CD14-positive monocyte (primary cell): ENCODE measurements around the gene CDC73. TPM values are rescaled to one million over a fixed set of nuclear protein-coding genes. Genes with fewer than 3 reads are reported as not detected.

Experiments
- DNase-seq, 3 donors: peaks; one replicate each; pipeline ENCODE4 v3.0.0-alpha.2; 2011 to 2022
- H2AFZ ChIP-seq: 2 replicates; pipeline ENCODE4 v1.6.0; 2012; ENCODE audit warnings: mild to moderate bottlenecking, low read depth, low read length, inconsistent platforms; ENCODE audit not compliant: insufficient read depth, poor library complexity, severe bottlenecking
- H3K27ac ChIP-seq, 2 donors: 1 replicate in 1 of 2; 2 replicates in 1 of 2; pipeline ENCODE4 v1.5.1; 2012 to 2013; ENCODE audit warnings: low read length in 2 of 2, control low read depth in 1 of 2, inconsistent platforms in 1 of 2, low read depth in 1 of 2, mild to moderate bottlenecking in 1 of 2
- H3K27me3 ChIP-seq, 2 donors: one replicate each; pipeline versions ENCODE4 v1.6.0 to v1.6.1; 2011 to 2013; ENCODE audit warnings: low read length in 2 of 2; ENCODE audit not compliant: control insufficient read depth in 2 of 2, insufficient read depth in 2 of 2
- H3K36me3 ChIP-seq, 2 donors: replicated peaks in 1 of 2; 1 replicate in 1 of 2; 2 replicates in 1 of 2; pipeline versions ENCODE4 v1.5.1 to v1.6.1; 2012 to 2013; ENCODE audit warnings: low read length in 2 of 2, control low read depth in 1 of 2, inconsistent platforms in 1 of 2, mild to moderate bottlenecking in 1 of 2; ENCODE audit not compliant: insufficient read depth in 2 of 2, control insufficient read depth in 1 of 2
- H3K4me1 ChIP-seq, 2 donors: 1 replicate in 1 of 2; 2 replicates in 1 of 2; pipeline versions ENCODE4 v1.5.1 to v1.6.1; 2012 to 2013; ENCODE audit warnings: low read length in 2 of 2, control low read depth in 1 of 2, inconsistent platforms in 1 of 2, mild to moderate bottlenecking in 1 of 2, moderate library complexity in 1 of 2; ENCODE audit not compliant: insufficient read depth in 2 of 2, control insufficient read depth in 1 of 2
- H3K4me2 ChIP-seq: replicated peaks from 2 replicates; pipeline ENCODE3; 2012; ENCODE audit warnings: low read length, moderate library complexity, mild to moderate bottlenecking; ENCODE audit not compliant: poor library complexity, severe bottlenecking; ENCODE audit errors: extremely low read depth
- H3K4me3 ChIP-seq, 3 experiments: fragments of 200-600 bp in 1 of 3; sonication (generic) in 1 of 3; replicated peaks in 1 of 3; 1 replicate in 2 of 3; 2 replicates in 1 of 3; pipeline ENCODE4 v1.5.1; 2011 to 2013; ENCODE audit warnings: low read length in 3 of 3, mild to moderate bottlenecking in 3 of 3, control low read depth in 2 of 3, low read depth in 2 of 3, inconsistent platforms in 1 of 3, moderate library complexity in 1 of 3
- H3K79me2 ChIP-seq: 2 replicates; pipeline ENCODE4 v1.6.0; 2012; ENCODE audit warnings: mild to moderate bottlenecking, control low read depth, inconsistent platforms, low read length, moderate library complexity; ENCODE audit not compliant: insufficient read depth
- H3K9ac ChIP-seq: 2 replicates; pipeline ENCODE4 v1.6.0; 2017; ENCODE audit warnings: low read length, mild to moderate bottlenecking; ENCODE audit not compliant: insufficient read depth, poor library complexity, severe bottlenecking
- H3K9me3 ChIP-seq, 2 donors: replicated peaks in 1 of 2; 1 replicate in 1 of 2; 2 replicates in 1 of 2; pipeline versions ENCODE4 v1.5.1 to v1.6.1; 2012 to 2013; ENCODE audit warnings: low read length in 2 of 2, control low read depth in 1 of 2; ENCODE audit not compliant: control insufficient read depth in 1 of 2, insufficient read depth in 1 of 2
- H4K20me1 ChIP-seq: 2 replicates; pipeline ENCODE4 v1.6.0; 2012; ENCODE audit warnings: mild to moderate bottlenecking, low read length, control low read depth, moderate library complexity; ENCODE audit not compliant: insufficient read depth
- H3K27ac Mint-ChIP-seq, 7 donors: one replicate each; pipeline ENCODE4 v1.8.0; 2020; ENCODE audit warnings: mild to moderate bottlenecking in 7 of 7, mixed read lengths in 7 of 7, moderate library complexity in 6 of 7, inconsistent platforms in 2 of 7
- H3K27me3 Mint-ChIP-seq, 3 donors: one replicate each; pipeline ENCODE4 v1.8.0; 2021 to 2022; ENCODE audit warnings: low read depth in 3 of 3, mild to moderate bottlenecking in 3 of 3, mixed read lengths in 3 of 3, moderate library complexity in 3 of 3, inconsistent platforms in 1 of 3
- H3K36me3 Mint-ChIP-seq, 2 donors: one replicate each; pipeline ENCODE4 v1.8.0; 2020; ENCODE audit warnings: mixed read lengths in 2 of 2, inconsistent platforms in 1 of 2, mild to moderate bottlenecking in 1 of 2
- H3K4me1 Mint-ChIP-seq: one replicate; pipeline ENCODE4 v1.8.0; 2020; ENCODE audit warnings: mild to moderate bottlenecking, mixed read lengths
- H3K4me3 Mint-ChIP-seq, 2 donors: one replicate each; pipeline ENCODE4 v1.8.0; 2020; ENCODE audit warnings: mild to moderate bottlenecking in 2 of 2, mixed read lengths in 2 of 2, moderate library complexity in 1 of 2
- H3K9me3 Mint-ChIP-seq, 7 donors: one replicate each; pipeline ENCODE4 v1.8.0; 2020 to 2022; ENCODE audit warnings: mixed read lengths in 7 of 7, mild to moderate bottlenecking in 6 of 7, moderate library complexity in 6 of 7, inconsistent platforms in 2 of 7
- CTCF ChIP-seq: fragments of 200-600 bp; IDR thresholded peaks from one replicate; pipeline ENCODE4 v1.8.0; 2022; ENCODE audit warnings: antibody characterized with exemption, mild to moderate bottlenecking
- WGBS: methylation state at CpG from one replicate; pipeline ENCODE4 v1.1.5; 2013; ENCODE audit warnings: missing lambda C conversion rate; ENCODE audit not compliant: insufficient coverage; 5-methylcytosine and 5-hydroxymethylcytosine counted together
- intact Hi-C, 2 donors: fragments of 100-400 bp; cut with micrococcal nuclease; formaldehyde crosslinking; loops; one replicate each; pipeline versions ENCODE4 v1.15.0 to v1.15.1; 2023
- polyA plus RNA-seq, 3 donors: library from polyadenylated mRNA; depleted of rRNA in 1 of 3; unstranded in 2 of 3; stranded (reverse) in 1 of 3; fragments of 300-500 nt in 2 of 3; fragments of >200 nt in 1 of 3; fragmentation: Illumina TruSeq in 2 of 3; gene quantifications; 1 replicate in 2 of 3; 2 replicates in 1 of 3; pipeline ENCODE4 v1.2.3, GENCODE V29; 2012 to 2021

Gene CDC73
- polyA plus RNA-seq, 3 donors = 14.2 to 60.3 (median 57.2) TPM

GRCh38 chr1:193144361-193144938, 22.6 kb downstream of the CDC73 start:
- Mint-ChIP-seq H3K9me3 (no peaks in the 10 kb centered on the region), H3K4me1 (no peaks in the 10 kb centered on the region), H3K36me3 (peaks cover 67 to 71% of the 10 kb centered on the region in 2 donors), H3K27me3 (no peaks in the 10 kb centered on the region), H3K4me3 (no peak overlapping the region), H3K27ac (no peak overlapping the region)
- Histone ChIP-seq H3K27ac (no peak overlapping the region), H2AFZ (no peak overlapping the region), H3K4me2 (no peak overlapping the region), H4K20me1 (peaks cover 18% of the 10 kb centered on the region), H3K9me3 (no peaks in the 10 kb centered on the region), H3K9ac (no peak overlapping the region), H3K36me3 (peaks cover 54 to 90% of the 10 kb centered on the region in 2 donors), H3K79me2 (peaks cover 11% of the 10 kb centered on the region), H3K4me1 (no peaks in the 10 kb centered on the region), H3K27me3 (no peaks in the 10 kb centered on the region), H3K4me3 (no peak overlapping the region)
- intact Hi-C loops = no loop called here
- no peak for DNase-seq
- TF ChIP-seq CTCF = no peak
- 100% methylated on average over 1 of the region's 5 CpGs for WGBS

- Mint-ChIP-seq H3K4me1 (no peaks in the 10 kb centered on the region), H3K27ac (no peak overlapping the region), H3K36me3 (peaks cover 64 to 70% of the 10 kb centered on the region in 2 donors), H3K27me3 (no peaks in the 10 kb centered on the region), H3K4me3 (no peak overlapping the region), H3K9me3 (no peaks in the 10 kb centered on the region)
- H3K27me3 ChIP-seq = no peaks in the 10 kb centered on the region
- no peak overlapping the region for H2AFZ ChIP-seq
- no peak for DNase-seq
- no peaks in the 10 kb centered on the region for H3K4me1 ChIP-seq
- no peak overlapping the region for H3K27ac ChIP-seq
- WGBS = no CpG with 5 or more reads among the region's 1 CpG
- H3K4me2 ChIP-seq = no peak overlapping the region
- peaks cover 53 to 90% of the 10 kb centered on the region in 2 donors for H3K36me3 ChIP-seq
- H3K9ac ChIP-seq = no peak overlapping the region
- intact Hi-C loops = no loop called here
- peaks cover 17% of the 10 kb centered on the region for H4K20me1 ChIP-seq
- no peak overlapping the region for H3K4me3 ChIP-seq
- H3K79me2 ChIP-seq = peaks cover 11% of the 10 kb centered on the region
- no peak for TF ChIP-seq CTCF
- no peaks in the 10 kb centered on the region for H3K9me3 ChIP-seq
Measured at GRCh38 chr1:193144999-193145398, 23.2 kb downstream of the CDC73 start.
